GM10266 (cell line): ENCODE data around the gene CDC42BPA.
"Not testable (repeated sequence)": the region's sequence is repeated elsewhere in the genome, so short reads cannot be mapped to it uniquely, and the experiment has no call there.

Source experiments
- DNase-seq: peaks from one replicate; pipeline ENCODE4 v3.0.0; 2012; ENCODE audit errors: extremely low spot score
- CTCF ChIP-seq: IDR thresholded peaks from 2 replicates; pipeline ENCODE4 v1.5.1; 2012; ENCODE audit warnings: mild to moderate bottlenecking, low read depth; ENCODE audit not compliant: control insufficient read depth, insufficient read depth; ENCODE audit errors: missing control alignments

Gene CDC42BPA

DNA sequence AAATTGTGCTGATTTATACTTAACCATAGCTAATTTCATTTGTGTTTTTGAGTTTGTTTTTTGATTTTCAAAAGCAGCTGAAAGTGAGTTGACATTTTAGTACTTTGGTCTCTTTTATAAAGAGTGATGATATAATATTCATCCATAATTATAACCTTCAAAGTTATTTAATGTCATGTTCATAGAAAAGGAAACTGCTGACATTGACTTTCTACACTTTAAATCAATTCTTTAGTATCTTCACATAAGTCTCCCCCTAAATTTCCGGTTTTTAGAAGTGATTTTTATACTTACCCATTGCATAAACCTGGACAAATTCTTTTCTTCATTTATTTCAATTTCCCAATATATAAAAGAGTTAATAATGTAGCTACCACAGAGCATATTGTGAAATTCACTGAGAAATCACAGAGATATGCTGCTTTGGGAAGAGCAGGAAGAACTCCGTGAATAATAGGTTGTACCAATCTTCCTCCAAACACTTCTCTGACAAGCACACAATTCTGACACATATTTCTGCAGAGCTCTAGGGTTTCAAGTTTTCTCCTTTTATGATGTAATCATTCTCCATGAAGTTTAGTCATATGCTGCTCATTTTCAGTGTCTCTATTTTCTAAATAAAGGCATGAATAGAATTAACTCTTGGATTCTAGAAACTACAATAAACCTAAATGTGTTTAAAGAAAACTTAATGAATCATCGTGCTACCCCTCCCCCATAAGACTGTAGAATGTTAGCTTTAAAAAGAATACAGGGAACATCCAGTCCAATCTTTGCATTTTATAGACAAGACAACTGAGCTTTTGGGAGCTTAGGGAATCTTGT lies 25.6 kb upstream of the CDC42BPA start:
- no peak for TF ChIP-seq CTCF
- no peak for DNase-seq

DNA sequence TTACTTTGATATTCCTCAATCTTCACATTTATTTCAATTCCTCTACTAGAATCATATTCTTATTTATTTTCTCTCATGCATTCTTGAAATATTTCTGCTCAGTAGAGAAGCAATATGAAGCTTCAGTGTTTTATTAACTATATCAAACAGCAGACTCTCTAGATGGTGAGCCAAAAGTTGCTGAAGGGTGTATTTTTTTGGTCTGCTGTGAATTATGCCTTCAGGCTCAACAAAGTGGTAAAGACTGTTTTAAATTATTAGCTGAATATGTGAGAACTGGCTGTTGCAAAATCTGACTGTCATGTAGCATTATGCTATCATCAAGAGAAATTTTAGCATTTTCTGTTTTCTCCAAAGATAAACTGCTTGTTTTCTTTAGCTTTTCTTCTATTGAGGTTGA lies 24.9 kb upstream of the CDC42BPA start:
- no peak for DNase-seq
- no peak for TF ChIP-seq CTCF

GRCh38 chr1:227342075-227342829 lies 24.0 kb upstream of the CDC42BPA start:
- no peak for DNase-seq

GRCh38 chr1:227336136-227336535 lies 17.8 kb upstream of the CDC42BPA start:
- not testable (repeated sequence) for DNase-seq

More at GRCh38 chr1:227342075-227342829, 24.0 kb upstream of the CDC42BPA start:
- no peak for TF ChIP-seq CTCF

GRCh38 chr1:227335242-227336020 lies 17.1 kb upstream of the CDC42BPA start:
- no peak for TF ChIP-seq CTCF
- no peak for DNase-seq

DNA sequence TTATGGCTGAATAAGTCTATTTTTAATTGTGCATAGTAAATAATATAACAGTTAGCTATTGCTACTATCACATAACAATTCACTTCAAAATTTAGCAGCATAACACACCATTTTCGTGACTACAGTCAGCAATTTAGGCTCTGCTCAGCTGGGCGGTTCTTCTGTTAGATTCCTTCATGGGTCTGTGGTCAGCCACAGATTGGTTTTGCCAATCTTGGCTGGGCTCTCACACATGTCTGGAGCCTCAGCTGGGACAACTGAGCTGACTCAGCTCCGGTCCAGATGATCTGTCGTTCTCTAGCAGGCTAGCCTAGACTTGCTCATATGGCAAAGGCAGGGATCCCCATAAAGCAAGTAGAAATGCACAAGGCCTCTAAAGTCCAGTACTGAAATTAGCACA lies 15.1 kb upstream of the CDC42BPA start:
- no peak for TF ChIP-seq CTCF
- no peak for DNase-seq

DNA sequence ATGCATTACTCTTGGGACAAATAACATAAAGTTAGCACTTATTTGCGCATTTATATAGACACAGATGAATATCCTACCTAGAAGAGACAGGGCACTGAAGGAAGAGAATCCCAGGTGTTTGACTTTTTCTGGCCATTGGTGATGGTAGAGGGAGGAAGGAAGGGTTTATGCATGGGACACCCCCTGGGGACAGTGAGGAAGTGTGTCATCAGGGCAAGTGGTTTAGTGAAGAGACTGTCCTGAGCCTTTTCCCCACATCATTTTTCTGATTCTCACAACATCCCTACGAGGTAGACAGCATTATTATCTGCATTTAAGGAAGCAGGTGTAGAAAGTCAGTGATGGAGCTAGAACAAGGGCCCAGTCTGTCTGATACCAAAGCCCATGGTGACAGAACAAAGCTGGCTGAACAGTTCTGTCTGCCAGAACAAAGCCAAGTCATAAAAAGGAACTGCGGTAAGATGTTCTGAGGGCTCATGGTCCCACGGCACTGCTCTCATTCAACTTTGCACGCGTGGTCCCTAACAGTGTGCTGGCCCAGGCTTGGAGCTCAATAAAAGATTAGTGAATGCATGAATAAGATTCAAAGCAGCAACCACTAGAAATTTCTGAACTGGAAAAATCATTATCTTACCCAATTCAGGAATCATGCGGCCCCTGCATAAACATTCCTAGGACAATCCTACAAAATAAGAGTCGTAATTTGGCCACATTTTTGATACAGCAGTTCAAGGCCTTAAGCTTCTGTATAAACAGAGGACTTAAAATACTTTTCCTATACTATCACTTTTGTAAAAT lies 12.2 kb upstream of the CDC42BPA start:
- DNase-seq: no peak
- no peak for TF ChIP-seq CTCF
